Fibroblast of skin of scalp (primary cell): Measurements from ENCODE around the gene CMTM8.

Source experiments
- DNase-seq: peaks from one replicate; pipeline ENCODE4 v3.0.0-alpha.2; 2013

CMTM8 gene

GRCh38 chr3:32413845-32414521, 175.5 kb downstream of the CMTM8 start:
- no peak for DNase-seq

DNA sequence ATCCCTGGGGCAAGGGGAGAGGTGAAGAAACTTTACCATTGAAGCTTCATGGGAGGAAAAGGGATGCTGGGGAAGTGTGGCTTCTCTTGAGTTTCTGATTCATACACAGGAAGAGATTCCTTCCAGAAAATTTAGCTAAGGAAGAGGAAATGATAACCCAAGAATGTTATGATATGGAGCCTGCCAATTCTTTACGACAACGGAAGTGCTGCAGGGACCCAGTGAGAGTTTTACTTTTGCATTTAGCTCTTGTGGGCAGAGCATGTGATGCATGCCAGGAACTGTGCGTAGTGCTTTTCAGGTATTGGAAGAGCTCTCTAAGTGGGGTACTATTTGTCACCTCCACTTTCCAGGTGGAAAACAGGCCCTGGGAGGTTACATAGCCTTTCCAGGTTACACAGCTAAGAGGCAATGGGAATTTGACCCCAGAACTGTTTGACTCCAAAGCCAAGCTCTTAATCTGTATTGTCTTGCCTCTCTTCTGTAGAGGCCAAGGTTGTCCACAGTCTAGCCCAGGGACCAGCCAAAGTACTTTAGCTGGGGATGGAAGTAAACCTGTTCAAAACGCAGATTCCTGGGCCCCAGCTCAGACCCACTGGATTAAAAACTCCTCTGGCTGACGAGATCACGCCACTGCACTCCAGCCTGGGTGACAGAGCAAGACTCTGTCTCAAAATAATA, 176.2 kb downstream of the CMTM8 start:
- peak; percentile 28 for DNase-seq

DNA sequence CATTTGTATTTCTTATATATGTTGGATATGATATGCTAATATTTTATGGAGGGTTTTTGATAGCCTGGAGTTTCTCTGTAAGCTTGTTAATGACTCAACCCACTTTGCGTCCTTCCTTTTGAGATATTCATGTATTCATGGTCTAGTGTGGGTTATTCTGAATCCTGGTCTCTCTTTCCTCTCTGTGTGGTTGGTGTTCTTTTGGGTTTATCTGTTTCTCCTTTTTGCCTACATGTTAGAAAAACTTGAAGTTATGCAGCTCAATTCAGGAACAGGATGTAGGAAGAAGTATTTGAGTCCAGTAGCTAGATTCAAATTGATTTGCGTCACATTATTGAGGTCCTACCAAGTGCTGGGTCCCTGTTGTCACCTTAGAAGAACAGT, 181.3 kb downstream of the CMTM8 start:
- no peak for DNase-seq
